GM19452 (cell line): Measurements from ENCODE around the gene GNAZ.

Experiments used
- ATAC-seq: cut with Tn5 transposase; IDR thresholded peaks from one replicate; pipeline ENCODE4 v1.9.1; 2021; ENCODE audit not compliant: unreplicated experiment

Gene GNAZ

GRCh38 chr22:23105304-23105703 is 35.0 kb downstream of the GNAZ start:
- ATAC-seq, result no peak

DNA sequence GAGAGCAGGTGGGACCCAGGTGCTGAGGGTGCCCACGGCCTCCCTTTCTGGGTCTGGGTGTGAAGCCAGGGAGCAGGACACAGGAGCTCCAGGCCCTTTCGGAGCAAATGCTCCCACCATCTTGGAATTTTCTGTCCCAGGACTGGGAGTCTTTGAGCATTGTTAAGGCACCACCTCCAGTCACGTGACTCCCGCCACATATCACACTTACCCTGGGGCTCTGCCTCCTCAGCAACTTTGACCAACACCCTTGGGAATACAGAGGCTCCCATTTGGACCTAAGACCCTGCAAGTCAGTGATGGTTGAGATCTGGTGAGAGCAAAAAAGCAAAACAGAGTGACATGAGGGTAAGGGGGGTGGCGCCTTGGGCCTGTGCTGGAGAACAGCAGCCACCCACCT is 35.6 kb downstream of the GNAZ start:
- ATAC-seq, result no peak

- ATAC-seq, result no peak
These were observed 36.0 kb downstream of the GNAZ start for GRCh38 chr22:23106344-23106743.

GRCh38 chr22:23106906-23107367 is 36.6 kb downstream of the GNAZ start:
- no peak for ATAC-seq

GRCh38 chr22:23107487-23108248 is 37.3 kb downstream of the GNAZ start:
- no peak for ATAC-seq

DNA sequence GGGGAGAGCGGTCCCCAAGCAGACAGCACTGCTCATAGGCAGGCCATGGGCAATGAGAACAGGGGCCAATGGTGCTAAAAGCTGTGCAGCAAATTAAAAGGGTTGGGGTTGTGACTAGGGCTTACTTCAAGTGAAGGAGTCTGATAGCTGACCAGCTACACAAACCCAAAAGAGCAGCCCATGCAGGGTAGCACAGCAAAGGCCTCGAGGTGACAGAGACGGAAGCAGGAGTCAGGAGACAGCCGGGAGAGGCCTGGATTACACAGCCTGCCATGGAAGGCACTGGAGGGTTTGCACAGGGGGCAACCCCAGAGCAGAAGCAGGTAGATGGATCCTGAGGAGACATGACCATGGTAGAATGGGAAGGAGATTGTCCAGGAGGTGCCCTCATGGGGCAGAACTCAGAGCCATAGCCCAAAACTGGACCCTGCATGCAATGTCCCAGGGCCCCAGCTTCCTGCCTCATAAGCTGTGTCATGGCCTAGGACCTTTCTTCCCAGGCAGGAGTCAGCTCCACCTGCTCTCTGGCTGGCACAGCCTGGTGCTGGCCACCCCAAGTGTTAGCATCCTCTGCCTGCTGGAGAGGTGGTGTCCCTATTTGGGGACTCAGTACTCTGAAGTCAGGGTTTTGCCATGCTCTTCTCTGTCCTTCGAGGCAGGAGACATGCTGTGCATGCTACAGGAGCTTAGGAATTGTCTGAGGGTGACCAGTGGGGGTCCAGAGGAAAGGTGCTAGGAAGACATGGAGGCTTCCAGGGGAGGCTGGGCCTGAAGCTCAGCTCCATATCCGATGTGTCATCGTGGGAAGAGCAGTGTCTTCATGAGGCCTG is 38.1 kb downstream of the GNAZ start:
- no peak for ATAC-seq

DNA sequence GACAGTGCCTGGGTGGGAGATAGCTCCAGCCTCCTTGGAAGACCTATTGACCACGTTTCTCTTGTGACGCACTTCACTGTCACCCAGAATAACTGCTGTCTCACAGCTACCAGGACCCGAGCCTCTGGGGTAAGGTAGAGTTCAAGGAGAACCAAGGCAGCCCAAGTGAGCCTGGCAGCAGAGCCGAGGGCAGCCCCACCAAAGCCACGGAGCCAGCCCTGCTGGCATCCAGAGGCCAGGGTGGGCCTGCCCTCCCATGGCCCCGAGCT is 38.7 kb downstream of the GNAZ start:
- ATAC-seq, result no peak

- no peak for ATAC-seq
These were observed 39.2 kb downstream of the GNAZ start for GRCh38 chr22:23109441-23109978.

DNA sequence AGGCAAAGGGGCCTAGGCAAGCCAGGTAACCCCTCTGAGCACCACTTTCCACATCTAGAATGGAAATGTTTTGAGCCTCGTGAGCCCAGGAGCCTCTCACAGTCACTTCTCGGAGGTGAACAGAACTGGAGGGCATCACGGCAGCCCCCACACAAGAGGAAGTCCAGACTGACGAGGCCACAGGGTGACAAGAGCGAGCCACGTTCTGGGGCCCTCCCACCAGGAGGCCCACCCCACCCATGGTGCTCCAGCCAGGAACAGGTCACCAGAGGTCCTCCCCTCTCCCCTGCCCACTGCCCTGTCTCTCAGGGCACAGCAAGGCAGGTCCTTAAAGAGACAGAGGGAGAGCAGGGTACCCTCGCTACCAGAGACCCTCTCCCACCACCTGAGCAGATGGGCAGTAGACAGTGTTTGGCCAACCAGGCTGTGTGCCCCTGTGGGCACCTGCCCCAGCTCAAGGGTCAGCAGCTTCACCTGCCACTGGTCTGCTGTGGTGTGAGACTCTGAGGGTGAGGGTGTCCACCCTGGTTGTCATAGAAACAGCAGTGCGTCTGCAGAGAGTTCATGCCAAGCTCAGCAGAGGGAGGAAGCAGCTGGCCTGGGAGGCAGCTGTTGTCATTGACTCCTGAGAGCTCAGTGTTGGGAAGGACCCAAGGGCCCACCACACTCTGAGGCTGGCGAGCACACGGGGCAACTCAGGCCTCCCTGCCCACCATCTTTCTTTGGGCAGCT is 40.0 kb downstream of the GNAZ start:
- no peak for ATAC-seq

GRCh38 chr22:23110922-23111527 is 40.7 kb downstream of the GNAZ start:
- ATAC-seq, result no peak

GRCh38 chr22:23112472-23113012 is 42.2 kb downstream of the GNAZ start:
- ATAC-seq, result no peak

GRCh38 chr22:23113067-23113846 is 42.9 kb downstream of the GNAZ start:
- ATAC-seq, result no peak

DNA sequence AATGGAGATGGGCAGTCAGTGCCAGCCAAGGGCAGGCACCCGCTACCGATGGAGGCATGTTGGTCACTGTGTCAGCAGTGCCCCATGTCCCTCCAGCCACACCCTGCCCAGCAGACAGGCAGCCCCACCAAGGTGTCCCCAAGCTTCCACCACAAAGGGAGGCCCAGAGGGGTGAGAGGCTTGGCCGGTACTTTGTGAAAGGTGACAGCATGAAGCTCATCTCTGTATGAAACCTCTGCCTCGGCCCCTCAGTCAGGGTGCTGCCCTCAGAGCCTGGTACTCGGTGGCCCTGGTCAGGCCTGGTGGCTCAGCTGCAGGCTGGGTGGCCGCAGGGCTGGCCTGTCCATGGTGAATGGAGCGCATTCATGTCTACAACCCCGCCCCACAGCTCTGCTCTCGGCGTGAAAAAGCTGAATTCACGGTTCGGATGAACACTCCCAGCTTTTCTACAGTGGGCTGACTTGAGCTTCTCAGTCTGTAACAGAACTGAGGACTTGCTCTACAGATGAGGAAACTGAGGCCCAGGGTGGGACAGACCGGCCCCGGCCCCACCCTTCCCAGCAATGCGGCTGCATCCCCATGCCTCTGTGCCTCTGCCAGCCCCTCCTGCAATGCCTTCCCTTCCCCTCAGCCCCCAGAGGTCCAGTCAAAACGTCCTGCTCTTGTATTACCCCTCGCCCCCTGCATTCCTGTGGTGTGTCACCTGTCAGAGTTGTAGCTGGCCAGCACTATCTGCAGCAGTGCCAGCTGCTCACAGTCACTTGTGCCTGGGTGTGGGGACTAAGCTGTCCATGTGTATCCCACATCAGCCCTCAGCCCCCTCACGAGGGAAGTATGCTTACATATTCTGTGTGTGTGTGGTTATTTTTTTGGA is 43.8 kb downstream of the GNAZ start:
- no peak for ATAC-seq

GRCh38 chr22:23114721-23115020 is 44.4 kb downstream of the GNAZ start:
- ATAC-seq, result no peak

- no peak for ATAC-seq
These were observed 45.0 kb downstream of the GNAZ start for GRCh38 chr22:23115369-23115768.

GRCh38 chr22:23115825-23116494 is 45.6 kb downstream of the GNAZ start:
- ATAC-seq, result no peak

GRCh38 chr22:23116506-23117263 is 46.4 kb downstream of the GNAZ start:
- ATAC-seq, result no peak

DNA sequence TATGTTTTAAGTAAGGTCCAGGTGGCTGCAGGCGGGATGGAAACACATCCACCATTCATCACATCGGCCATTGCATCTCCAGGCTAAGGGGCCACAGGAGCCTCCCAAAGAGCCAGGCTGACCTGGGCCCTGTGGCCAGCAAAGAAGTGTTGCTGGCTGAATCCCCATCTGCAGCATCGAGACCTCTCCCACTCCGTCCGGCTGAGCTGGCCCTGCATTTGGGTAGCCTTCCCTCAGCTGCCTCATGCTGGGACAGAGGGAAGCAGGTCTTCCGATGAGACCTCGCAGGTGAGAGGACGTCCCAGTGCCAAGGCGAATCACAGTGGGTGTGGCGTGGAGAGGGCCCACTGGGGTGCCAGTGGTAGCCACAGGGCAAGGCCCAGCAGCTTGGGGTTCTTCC is 47.0 kb downstream of the GNAZ start:
- no peak for ATAC-seq
